Measurements from ENCODE around the gene CABP1. TPM values are rescaled to one million over a fixed set of nuclear protein-coding genes. Genes with fewer than 3 reads are reported as not detected.

Gene CABP1
- total RNA-seq, result 0.31 and 0.32 TPM in 2 replicates
- polyA plus RNA-seq, result 0.07 TPM in 1 of 2 replicates, not detected in the other
- 0.03 TPM in 1 of 2 replicates, not detected in the other for polyA plus RNA-seq (2011; cell fraction: cytosol; rRNA removed)
- polyA plus RNA-seq (2011; cell fraction: nucleus; rRNA removed), result 0.12 and 0.13 TPM in 2 replicates
- polyA plus RNA-seq (2012), result 0.12 and 0.33 TPM in 2 replicates
- polyA minus RNA-seq, result not detected in 2 replicates
- polyA minus RNA-seq (2011; cell fraction: cytosol; rRNA and poly(A)+ RNA removed), result not detected
- polyA minus RNA-seq (2011; cell fraction: nucleus; rRNA and poly(A)+ RNA removed), result not detected in 2 replicates
- percentile 8 among the genes with signal in this experiment for Bru-seq, nascent RNA
- percentile 12 among the genes with signal in this experiment for BruChase-seq, experiment 1, labeled RNA remaining after a 6-hour chase
- percentile 10 among the genes with signal in this experiment for BruChase-seq, experiment 2, labeled RNA remaining after a 2-hour chase
- long read RNA-seq, result 0 reads

DNA sequence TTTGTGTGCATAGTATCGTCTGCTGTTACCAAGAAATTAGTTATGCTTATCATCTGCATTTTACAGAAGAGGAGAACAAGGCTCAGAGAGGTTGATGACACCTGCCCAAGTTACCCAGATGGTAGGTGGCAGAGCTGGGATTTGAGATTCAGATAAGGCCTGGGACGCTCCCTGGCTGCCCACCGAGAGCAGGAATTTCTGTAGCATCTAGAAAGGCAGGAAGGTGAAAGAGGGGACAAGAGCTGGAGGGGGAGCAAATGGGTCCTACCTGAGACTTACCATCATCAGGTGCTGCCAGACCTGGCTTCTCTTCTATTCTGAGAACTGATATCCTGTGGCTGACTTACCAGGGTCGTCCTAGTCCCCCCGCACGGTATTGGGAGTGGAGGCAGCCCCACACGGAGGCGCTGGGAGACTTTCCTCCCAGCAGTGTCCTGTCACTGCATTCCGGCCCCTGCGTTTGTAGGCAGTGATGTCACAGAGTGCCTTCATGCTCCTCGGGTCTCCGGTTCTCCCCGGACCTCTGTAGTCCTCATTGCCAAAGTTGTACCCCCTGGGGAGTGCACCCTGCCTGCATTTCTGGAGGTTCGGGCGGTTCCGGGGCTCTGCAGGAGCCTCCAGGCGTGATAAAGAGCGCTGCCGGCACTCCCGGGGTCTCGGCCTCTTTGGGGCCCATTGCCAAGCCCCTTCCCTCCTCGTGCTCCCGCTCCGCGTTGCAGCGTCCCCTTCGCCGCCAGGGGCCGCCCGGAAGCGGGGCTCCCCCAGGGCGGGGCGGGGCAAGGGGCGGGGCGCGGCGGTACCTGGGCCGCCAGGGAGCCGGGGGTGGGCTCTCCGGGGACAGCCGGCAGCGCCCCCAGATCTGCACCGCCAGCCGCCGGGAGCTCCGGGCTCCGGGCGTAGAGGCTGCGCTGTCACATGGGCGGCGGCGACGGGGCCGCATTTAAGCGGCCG is at the start of gene CABP1:
Gene CABP1, plus strand, starts transcription at position 856 of the 951 bp plus-strand sequence. Its CDS starts 60 bp downstream, at position 916.
- intact Hi-C loops (cut with micrococcal nuclease) (loop anchor here (10.0 kb wide), 1 partner anchor 455 kb away; no protein-coding TSS in a partner anchor), dilution Hi-C loops (cut with MboI; ENCODE audit: extremely low pct_ligation_motif_present, low sequenced_read_pairs) (no loop called here)
- Histone ChIP-seq H4K20me1 (replicated peaks; ENCODE audit: control insufficient read depth, extremely low read depth, insufficient read depth, low read length) (no peaks in the 10 kb centered on the region), H2AFZ (ENCODE audit: low read depth, low read length) (no peak within 1 kb of the TSS), H3K36me3 (ENCODE audit: control insufficient read depth in 2 of 2, extremely low read depth in 1 of 2, insufficient read depth in 2 of 2, low read length in 2 of 2) (no peaks in the 10 kb centered on the region), H3K9me1 (replicated peaks; ENCODE audit: control insufficient read depth, extremely low read depth, insufficient read depth, low read length) (no peaks in the 10 kb centered on the region), H3K9me3 (replicated peaks; ENCODE audit: control insufficient read depth, insufficient read depth, low read length) (no peaks in the 10 kb centered on the region), H3K79me2 (ENCODE audit: control insufficient read depth, insufficient read depth, low read length) (no peaks in the 10 kb centered on the region), H3K9ac (replicated peaks; ENCODE audit: extremely low read depth, insufficient read depth, low read length) (no peak within 1 kb of the TSS), H3K4me1 (ENCODE audit: control insufficient read depth, extremely low read depth, insufficient read depth, low read length) (peaks cover 3% of the 10 kb centered on the region), H3K27ac (ENCODE audit: insufficient read depth, low read depth, low read length) (no peak within 1 kb of the TSS), H3K4me2 (ENCODE audit: insufficient read depth, low read length) (peak within 1 kb of the TSS; percentile 48), H3K4me3 (replicated peaks in 1 of 3; ENCODE audit: insufficient read depth in 1 of 3, low read depth in 1 of 3, low read length in 3 of 3) (peak within 1 kb of the TSS in 1 of 3 experiments; percentile 18), H3K27me3 (ENCODE audit: control insufficient read depth in 2 of 2, insufficient read depth in 2 of 2, low read length in 2 of 2) (peaks cover 42 to 46% of the 10 kb centered on the region in 2 experiments)
- POLR2A ChIA-PET, result no interaction called here
- CTCF ChIA-PET, result interaction anchor here (0.8 to 1.5 kb wide), 5 partner anchors 9 to 420 kb away, joined by 3 to 8 read pairs (median 4); no protein-coding TSS in a partner anchor
- no peak for TF ChIP-seq EZH2 (IDR thresholded peaks at IDR 0.05; ENCODE audit: borderline replicate concordance, low read depth, low read length, severe bottlenecking)
- TF ChIP-seq JUN (IDR thresholded peaks at IDR 0.05; ENCODE audit: borderline replicate concordance, insufficient read depth, insufficient read length, low read depth), result no peak
- no TSS peak for BruUV-seq (replicated peaks)
- no peak for DNase-seq (ENCODE audit: low read depth, low spot score)
- FAIRE-seq, result no peak

All from endothelial cell of umbilical vein (primary cell).